ENCODE results near the gene TARM1. TPM values are rescaled to one million over a fixed set of nuclear protein-coding genes. Genes with fewer than 3 reads are reported as not detected.

TARM1 gene
- polyA plus RNA-seq: not detected in 2 replicates

DNA sequence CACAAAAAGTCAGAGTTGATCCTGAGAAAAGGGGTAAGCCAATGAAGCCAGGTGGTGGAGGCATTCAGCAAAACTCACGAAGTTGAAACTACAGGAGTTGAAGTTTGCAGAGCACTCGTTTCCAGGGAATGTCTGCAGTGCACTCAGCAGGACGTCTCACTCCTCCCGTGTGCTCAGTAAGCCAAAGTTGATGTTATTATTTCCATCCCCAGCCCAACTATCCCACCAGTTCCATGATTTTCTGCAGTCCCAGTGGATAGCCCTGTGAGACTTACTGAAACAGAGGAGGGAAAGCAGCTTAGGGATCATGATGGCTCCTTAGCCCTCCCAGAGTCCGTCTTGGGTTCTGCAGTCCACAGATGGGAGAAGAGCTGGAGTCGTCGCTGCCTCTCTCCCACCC is at the start of gene TARM1:
TARM1 (minus strand) TSS at position 334 of the 400 bp plus-strand sequence; CDS start at position 309, 25 bp downstream.

DNA sequence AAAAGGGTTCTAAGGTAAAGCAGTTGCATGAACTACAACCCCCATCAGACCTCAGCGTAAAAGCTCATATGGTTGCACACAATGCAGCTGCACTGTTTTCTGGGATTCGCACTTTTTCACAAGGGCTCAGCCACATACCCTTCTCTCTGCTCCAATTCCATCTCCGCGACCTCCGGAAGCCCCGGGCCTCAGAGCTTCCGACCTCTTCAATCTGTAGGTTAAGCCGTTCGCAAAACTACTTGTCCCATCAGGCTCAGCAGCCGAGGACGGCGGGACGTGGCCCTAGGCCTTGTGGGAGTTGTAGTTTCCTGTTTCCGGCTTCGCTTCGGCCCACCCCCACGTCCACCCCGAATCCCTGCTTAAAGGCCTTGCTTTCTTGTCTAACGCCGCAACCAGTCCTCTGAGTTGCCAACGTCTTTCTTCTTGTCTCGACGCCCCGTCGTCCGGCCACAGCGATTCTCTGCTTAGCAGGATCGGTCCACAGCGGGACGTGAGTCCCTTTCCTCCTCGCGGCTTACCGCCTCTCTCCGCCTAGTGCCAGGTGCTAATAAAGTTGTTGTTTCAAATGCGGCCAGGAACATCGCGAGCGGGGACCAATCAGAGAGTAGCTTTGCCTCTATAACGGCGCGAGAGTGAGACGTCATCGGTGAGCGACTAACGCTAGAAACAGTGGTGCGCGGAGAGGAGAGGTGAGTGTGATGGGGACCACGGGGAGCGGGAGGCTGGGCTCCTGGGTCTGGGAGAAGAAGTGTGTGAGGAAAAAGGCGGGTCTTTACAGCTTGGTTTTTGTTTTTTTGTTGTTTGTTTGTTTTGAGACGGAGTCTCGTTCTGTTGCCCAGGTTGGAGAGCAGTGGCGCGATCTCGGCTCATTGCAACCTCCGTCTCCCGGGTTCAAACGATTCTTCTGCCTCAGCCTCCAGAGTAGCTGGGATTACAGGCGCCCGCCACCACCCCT is 34.2 kb upstream of the TARM1 start, which contains the start of the genes PRPF31 and TFPT:
PRPF31 (plus strand) TSS at position 646 of the 955 bp plus-strand sequence. CDS start 2,525 bp downstream, outside the sequence.
TFPT (minus strand) TSS at position 549 of the 955 bp plus-strand sequence; CDS start at position 161, 388 bp downstream.

DNA sequence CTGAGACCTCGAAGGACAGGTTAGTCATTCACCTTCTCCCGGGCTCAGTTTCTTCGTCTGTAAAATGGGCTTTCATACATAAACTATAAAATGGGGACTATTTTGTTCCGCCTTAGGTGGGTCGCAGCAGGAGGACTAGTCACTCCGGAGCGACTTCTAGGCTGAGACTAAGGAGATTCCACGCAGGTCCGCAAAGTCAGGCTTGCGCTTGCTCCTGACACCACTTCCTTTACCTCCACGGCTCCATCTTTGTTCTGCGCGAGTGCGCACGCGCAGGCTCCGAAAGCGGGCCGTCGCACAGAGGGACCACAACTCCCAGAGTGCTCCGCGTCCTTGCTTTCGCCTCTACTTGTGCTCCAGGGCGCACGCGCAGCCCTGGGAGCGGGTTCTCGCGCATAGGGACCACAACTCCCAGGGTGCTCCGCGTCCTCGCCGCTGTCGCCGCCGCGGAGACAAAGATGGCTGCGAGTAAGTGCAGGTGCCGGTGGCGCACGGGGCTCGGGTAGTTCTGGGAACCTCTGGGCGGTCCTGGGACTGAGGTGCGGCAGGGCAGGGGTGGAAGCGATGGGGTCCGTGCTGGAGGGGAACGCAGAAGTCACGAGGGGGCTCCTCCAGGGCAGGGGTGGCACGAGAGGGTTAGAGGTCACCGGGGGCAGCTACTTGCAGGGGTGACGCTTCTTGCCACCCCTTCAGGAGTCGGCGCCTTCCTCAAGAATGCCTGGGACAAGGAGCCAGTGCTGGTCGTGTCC is 21.4 kb upstream of the TARM1 start, which contains the start of gene NDUFA3:
NDUFA3 (plus strand) TSS at position 435 of the 749 bp plus-strand sequence; CDS start at position 459, 24 bp downstream.

DNA sequence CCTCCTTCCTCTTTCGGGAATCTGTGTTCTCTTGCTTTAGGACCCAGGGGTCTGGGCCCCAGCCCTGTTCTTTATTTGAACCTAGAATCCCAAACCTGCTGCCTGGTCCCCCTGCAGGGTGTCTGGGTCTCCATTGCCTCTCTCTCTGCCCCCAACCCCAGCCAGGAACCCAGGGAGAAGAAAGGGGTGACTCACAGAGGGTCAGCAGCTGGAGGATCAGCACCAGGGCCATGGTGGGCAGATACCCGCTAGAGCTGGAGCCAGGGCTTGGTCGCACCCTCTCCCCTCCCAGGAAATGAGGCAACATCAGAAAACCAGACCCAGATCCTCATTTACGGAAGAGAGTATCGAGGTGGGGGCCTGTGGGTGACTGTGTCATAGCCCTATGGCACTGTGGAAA is 19.4 kb upstream of the TARM1 start, which contains the start of gene OSCAR:
OSCAR (minus strand) TSS at position 243 of the 400 bp plus-strand sequence; CDS start at position 232, 11 bp downstream.

DNA sequence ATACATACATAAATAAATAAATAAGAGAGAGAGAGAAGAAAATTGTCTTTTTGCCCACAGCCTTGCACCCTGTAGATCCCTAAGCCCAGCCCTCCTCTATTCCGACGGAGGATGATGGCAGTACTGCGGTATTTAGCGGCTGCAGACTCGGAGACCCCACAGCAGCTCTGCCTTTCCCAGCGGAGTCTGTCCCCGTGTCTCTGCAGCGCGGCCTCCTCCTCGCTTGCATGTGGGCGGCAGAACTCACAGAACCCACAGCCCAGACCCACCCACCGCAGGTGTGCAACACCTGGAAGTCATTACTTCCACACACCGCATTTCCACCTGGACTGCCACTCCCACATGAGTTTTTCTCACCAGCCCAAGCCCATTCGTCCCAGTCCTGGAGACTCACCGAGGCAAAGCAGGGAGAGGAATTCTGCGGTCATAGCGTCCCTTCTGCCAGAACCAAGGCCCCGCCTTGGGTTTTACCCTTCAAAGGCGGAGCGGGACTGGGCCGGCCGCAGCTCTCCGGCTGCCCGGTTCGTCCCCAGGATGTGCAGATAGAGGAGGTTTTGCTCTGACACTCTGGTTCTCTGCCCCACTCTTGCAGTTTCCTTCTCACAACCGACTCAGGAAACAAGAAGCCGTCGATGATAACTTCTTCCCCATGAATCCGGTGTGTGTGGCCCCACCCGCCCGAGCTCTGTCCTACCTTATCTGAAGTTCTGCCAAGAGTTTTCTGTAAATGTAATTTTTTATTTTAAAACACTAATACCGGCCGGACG is 17.6 kb downstream of the TARM1 start, which contains the start of gene VSTM1:
VSTM1 (minus strand) TSS at position 548 of the 767 bp plus-strand sequence; CDS start at position 428, 120 bp downstream.

Other genes with a start within 250 kb of the TARM1 start
- 13.6 and 14.8 TPM in 2 replicates for gene MYADM, start 213.5 kb downstream of the TARM1 start, polyA plus RNA-seq
- 286 and 411 TPM in 2 replicates for gene PRKCG, start 199.2 kb downstream of the TARM1 start, polyA plus RNA-seq
- 1.7 and 1.8 TPM in 2 replicates for gene CACNG7, start 172.1 kb downstream of the TARM1 start, polyA plus RNA-seq
- gene CACNG8, start 118.4 kb downstream of the TARM1 start, polyA plus RNA-seq: 0.45 and 4.1 TPM in 2 replicates
- not detected in 2 replicates for gene CACNG6, start 89.7 kb downstream of the TARM1 start, polyA plus RNA-seq
- not detected in 2 replicates for gene VSTM1, start 17.5 kb downstream of the TARM1 start, polyA plus RNA-seq
- not detected in 2 replicates for gene OSCAR, start 19.4 kb upstream of the TARM1 start, polyA plus RNA-seq
- 1,121 and 1,868 TPM in 2 replicates for gene NDUFA3, start 21.5 kb upstream of the TARM1 start, polyA plus RNA-seq
- 5.5 and 10.9 TPM in 2 replicates for gene TFPT, start 34.3 kb upstream of the TARM1 start, polyA plus RNA-seq
- gene PRPF31, start 34.4 kb upstream of the TARM1 start, polyA plus RNA-seq: 6.3 and 12.1 TPM in 2 replicates
- 5.1 and 12.1 TPM in 2 replicates for gene CNOT3, start 56.4 kb upstream of the TARM1 start, polyA plus RNA-seq
- gene LENG1, start 78.4 kb upstream of the TARM1 start, polyA plus RNA-seq: 3.0 and 5.2 TPM in 2 replicates
- not detected in 2 replicates for gene TMC4, start 91.8 kb upstream of the TARM1 start, polyA plus RNA-seq
- 10.0 and 11.7 TPM in 2 replicates for gene MBOAT7, start 108.2 kb upstream of the TARM1 start, polyA plus RNA-seq
- 4.8 and 7.6 TPM in 2 replicates for gene TSEN34, start 109.9 kb upstream of the TARM1 start, polyA plus RNA-seq
- 68.6 and 83.4 TPM in 2 replicates for gene RPS9, start 119.5 kb upstream of the TARM1 start, polyA plus RNA-seq
- gene LILRB3, start 141.6 kb upstream of the TARM1 start, polyA plus RNA-seq: 0.11 TPM in 1 of 2 replicates, not detected in the other
- gene LILRA6, start 161.4 kb upstream of the TARM1 start, polyA plus RNA-seq: not detected in 2 replicates
- gene LILRB5, start 175.9 kb upstream of the TARM1 start, polyA plus RNA-seq: 0.13 and 0.15 TPM in 2 replicates
- not detected in 2 replicates for gene LILRB2, start 199.7 kb upstream of the TARM1 start, polyA plus RNA-seq
- gene LILRA5, start 231.8 kb upstream of the TARM1 start, polyA plus RNA-seq: not detected in 2 replicates

Data from Purkinje cell (primary cell).